DMS79 (cell line): ENCODE measurements around the gene ATP8B3.
A peak's percentile ranks its signal among the peaks of the same experiment; 100 is the strongest.

ENCODE experiments used
- DNase-seq: peaks from one replicate; lab custom pipeline; 2025; lab: John Stamatoyannopoulos, UW

ATP8B3 gene

GRCh38 chr19:1836458-1837221 is 24.6 kb upstream of the ATP8B3 start:
- DNase-seq: no peak

- DNase-seq: no peak
These were observed 21.5 kb upstream of the ATP8B3 start for GRCh38 chr19:1833540-1833939.

GRCh38 chr19:1832046-1832663 is 20.1 kb upstream of the ATP8B3 start:
- DNase-seq: no peak

GRCh38 chr19:1830978-1831377 is 18.9 kb upstream of the ATP8B3 start:
- no peak for DNase-seq

GRCh38 chr19:1830568-1830967 is 18.5 kb upstream of the ATP8B3 start:
- DNase-seq: no peak

- no peak for DNase-seq
These were observed 17.9 kb upstream of the ATP8B3 start for GRCh38 chr19:1829958-1830357.

- DNase-seq: no peak
These were observed 16.5 kb upstream of the ATP8B3 start for GRCh38 chr19:1828279-1829238.

- no peak for DNase-seq
These were observed 15.6 kb upstream of the ATP8B3 start for GRCh38 chr19:1827566-1828278.

- no peak for DNase-seq
These were observed 14.8 kb upstream of the ATP8B3 start for GRCh38 chr19:1826557-1827521.

GRCh38 chr19:1825909-1826556 is 14.0 kb upstream of the ATP8B3 start:
- DNase-seq: peak; percentile 23

- DNase-seq: no peak
These were observed 12.2 kb upstream of the ATP8B3 start for GRCh38 chr19:1824252-1824622.

- no peak for DNase-seq
These were observed 11.6 kb upstream of the ATP8B3 start for GRCh38 chr19:1823539-1824251.

GRCh38 chr19:1823020-1823419 is 10.9 kb upstream of the ATP8B3 start:
- no peak for DNase-seq

- DNase-seq: no peak
These were observed 10.1 kb upstream of the ATP8B3 start for GRCh38 chr19:1822210-1822609.

- no peak for DNase-seq
These were observed 7.5 kb upstream of the ATP8B3 start for GRCh38 chr19:1819341-1820255.

- no peak for DNase-seq
These were observed 6.6 kb upstream of the ATP8B3 start for GRCh38 chr19:1818549-1819195.

GRCh38 chr19:1817553-1818179 is 5.6 kb upstream of the ATP8B3 start:
- DNase-seq: no peak
